ENCODE results near the gene C9orf72. TPM values are rescaled to one million over a fixed set of nuclear protein-coding genes. Genes with fewer than 3 reads are reported as not detected.
A peak's percentile ranks its signal among the peaks of the same experiment; 100 is the strongest.

Gene C9orf72
- total and polyA plus RNA-seq, 12 donors: 4.9 to 22.0 (median 15.8) TPM

DNA sequence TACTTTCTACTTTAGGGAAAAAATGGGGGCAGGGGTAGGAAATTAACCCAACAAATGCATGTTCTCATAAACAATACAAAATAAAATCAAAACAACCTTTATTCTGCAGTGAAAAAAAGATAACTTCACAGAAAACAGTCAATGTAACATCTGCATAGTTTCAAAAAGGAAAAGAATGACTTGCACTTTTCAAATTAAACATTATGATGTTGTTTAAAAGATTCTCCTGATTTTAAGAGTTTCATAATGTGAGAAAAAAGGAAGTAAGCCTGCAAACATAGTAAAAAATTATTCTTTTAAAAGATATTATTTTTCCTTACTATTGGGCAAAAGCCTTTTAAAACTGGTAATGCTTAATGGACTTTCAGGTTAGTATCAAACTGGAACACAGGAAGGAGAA, 7.6 kb downstream of the C9orf72 start:
- intact Hi-C loops (cut with DNase I): no loop called here
- H3K9me3 ChIP-seq: no peaks in the 10 kb centered on the region
- no peak overlapping the region for H3K4me3 ChIP-seq
- DNase-seq (no peak), ATAC-seq (no peak)
- TF ChIP-seq, protein P1, sequence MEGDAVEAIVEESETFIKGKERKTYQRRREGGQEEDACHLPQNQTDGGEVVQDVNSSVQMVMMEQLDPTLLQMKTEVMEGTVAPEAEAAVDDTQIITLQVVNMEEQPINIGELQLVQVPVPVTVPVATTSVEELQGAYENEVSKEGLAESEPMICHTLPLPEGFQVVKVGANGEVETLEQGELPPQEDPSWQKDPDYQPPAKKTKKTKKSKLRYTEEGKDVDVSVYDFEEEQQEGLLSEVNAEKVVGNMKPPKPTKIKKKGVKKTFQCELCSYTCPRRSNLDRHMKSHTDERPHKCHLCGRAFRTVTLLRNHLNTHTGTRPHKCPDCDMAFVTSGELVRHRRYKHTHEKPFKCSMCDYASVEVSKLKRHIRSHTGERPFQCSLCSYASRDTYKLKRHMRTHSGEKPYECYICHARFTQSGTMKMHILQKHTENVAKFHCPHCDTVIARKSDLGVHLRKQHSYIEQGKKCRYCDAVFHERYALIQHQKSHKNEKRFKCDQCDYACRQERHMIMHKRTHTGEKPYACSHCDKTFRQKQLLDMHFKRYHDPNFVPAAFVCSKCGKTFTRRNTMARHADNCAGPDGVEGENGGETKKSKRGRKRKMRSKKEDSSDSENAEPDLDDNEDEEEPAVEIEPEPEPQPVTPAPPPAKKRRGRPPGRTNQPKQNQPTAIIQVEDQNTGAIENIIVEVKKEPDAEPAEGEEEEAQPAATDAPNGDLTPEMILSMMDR (IDR thresholded peaks at IDR 0.05): no peak
- no peaks in the 10 kb centered on the region for H3K27me3 ChIP-seq
- peaks cover 0 to 62% (median 6%) of the 10 kb centered on the region in 9 donors for H3K4me1 ChIP-seq
- peak overlapping the region in 1 of 10 donors; percentile 84 for H3K27ac ChIP-seq
- peaks cover 0 to 64% (median 11%) of the 10 kb centered on the region in 9 donors for H3K36me3 ChIP-seq

DNA sequence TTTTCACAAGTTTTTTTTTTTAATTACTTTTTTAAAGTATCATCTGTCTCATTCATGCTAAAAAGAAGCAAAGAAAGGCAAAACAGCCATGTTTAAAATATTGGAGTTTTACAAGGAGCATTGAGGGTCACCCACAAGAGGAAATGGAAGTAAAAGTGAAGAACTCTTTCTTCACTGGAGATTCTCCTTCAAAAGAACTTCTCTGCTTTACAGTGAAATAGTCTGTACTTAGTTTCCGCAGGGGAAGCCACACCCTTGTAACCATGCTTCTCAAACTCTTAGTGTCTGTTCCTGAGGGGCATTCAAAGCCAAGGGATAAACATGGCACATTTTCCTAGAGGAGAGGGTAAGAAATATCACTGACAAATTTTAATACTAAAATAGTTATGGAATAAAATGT, 8.6 kb downstream of the C9orf72 start:
- H3K4me3 ChIP-seq: no peak overlapping the region
- intact Hi-C loops (cut with DNase I): no loop called here
- peaks cover 0 to 52% (median 4%) of the 10 kb centered on the region in 9 donors for H3K4me1 ChIP-seq
- WGBS, 2 donors: 88 to 94% methylated on average over 1 of the region's 1 CpG
- no peaks in the 10 kb centered on the region for H3K27me3 ChIP-seq
- ATAC-seq (peak in 2 of 8 donors; percentile 33 to 40), DNase-seq (no peak)
- TF ChIP-seq, protein P1 (IDR thresholded peaks at IDR 0.05): no peak
- peaks cover 0 to 74% (median 19%) of the 10 kb centered on the region in 9 donors for H3K36me3 ChIP-seq
- H3K27ac ChIP-seq: peak overlapping the region in 1 of 10 donors; percentile 84
- H3K9me3 ChIP-seq: no peaks in the 10 kb centered on the region

DNA sequence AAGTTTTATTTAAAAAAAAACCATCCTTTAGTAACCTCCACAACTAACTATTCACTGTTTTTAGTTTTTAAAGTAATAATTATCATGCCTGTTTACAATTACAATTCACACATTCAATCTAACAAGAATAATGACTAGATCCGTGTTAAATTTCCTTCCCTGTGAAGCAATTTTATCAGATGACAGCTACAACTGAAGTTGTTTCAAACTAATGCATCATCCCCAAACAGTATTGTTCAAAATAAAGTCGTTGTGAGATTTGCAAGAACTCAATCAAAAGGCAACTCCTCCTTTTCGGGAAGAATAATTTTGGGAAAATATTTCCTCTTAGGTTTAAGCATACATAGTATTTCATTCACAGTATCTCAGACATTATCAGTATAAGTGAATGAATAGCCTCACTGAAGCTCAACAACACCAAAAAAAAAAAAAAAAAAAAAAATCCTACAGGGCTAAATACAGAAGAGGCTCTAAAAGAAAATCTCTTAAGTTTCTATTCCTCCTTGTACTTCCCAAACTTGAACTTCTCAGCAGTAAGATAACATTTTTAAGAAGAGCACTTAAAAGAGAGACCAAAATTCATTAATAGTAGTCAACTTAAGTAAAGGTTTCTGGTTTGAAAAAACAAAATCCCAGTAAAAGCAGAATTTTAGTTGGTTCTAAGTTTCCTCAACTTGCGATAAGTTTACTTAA, 9.4 kb downstream of the C9orf72 start:
- WGBS, 2 donors: 86 to 88% methylated on average over 4 of the region's 4 CpGs
- ATAC-seq: no peak

DNA sequence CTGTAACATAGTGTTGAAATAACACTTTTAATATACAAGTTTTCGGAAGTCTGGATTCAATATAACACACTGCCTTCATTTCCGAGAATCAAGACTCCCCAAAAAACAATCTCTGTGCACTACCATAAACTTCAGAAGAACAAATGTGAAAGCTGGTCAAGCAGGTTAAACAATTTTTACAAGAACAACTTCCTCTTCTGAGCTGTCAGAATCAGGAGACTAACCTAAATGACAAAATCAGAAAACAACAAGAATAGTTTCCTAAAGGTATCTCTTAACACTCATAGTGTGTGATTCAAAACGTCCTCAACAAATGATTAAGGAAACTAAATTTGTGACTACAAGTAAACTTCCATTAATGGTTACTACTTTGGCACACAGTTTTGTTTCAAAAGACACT, 11.6 kb downstream of the C9orf72 start:
- H3K4me3 ChIP-seq: no peak overlapping the region
- TF ChIP-seq, protein P1 (IDR thresholded peaks at IDR 0.05): no peak
- H3K36me3 ChIP-seq: peaks cover 0 to 99% (median 35%) of the 10 kb centered on the region in 9 donors

More for the DNA sequence above, 9.4 kb downstream of the C9orf72 start:
- Histone ChIP-seq H3K4me3 (no peak overlapping the region), H3K9me3 (no peaks in the 10 kb centered on the region), H3K4me1 (peaks cover 0 to 44% (median 0%) of the 10 kb centered on the region in 9 donors), H3K27me3 (no peaks in the 10 kb centered on the region), H3K36me3 (peaks cover 0 to 82% (median 25%) of the 10 kb centered on the region in 9 donors), H3K27ac (peak overlapping the region in 1 of 10 donors; percentile 84)
- TF ChIP-seq, protein P1 (IDR thresholded peaks at IDR 0.05): no peak
- intact Hi-C loops (cut with DNase I): no loop called here
- no peak for DNase-seq

More for the DNA sequence above, 11.6 kb downstream of the C9orf72 start:
- Histone ChIP-seq H3K4me1 (peaks cover 0 to 30% (median 0%) of the 10 kb centered on the region in 9 donors), H3K27ac (no peak overlapping the region), H3K9me3 (no peaks in the 10 kb centered on the region), H3K27me3 (no peaks in the 10 kb centered on the region)
- ATAC-seq (no peak), DNase-seq (no peak)
- intact Hi-C loops (cut with DNase I): no loop called here
- 75 to 80% methylated on average over 3 of the region's 3 CpGs for WGBS, 2 donors
